HepG2 (cell line): Measurements from ENCODE around the gene NFS1. TPM values are rescaled to one million over a fixed set of nuclear protein-coding genes. Genes with fewer than 3 reads are reported as not detected.

Source experiments
- AGO1 ChIP-seq: fragments of 200-400 bp; formaldehyde crosslinking; IDR thresholded peaks from 2 replicates; pipeline ENCODE4 v1.6.1; 2017; ENCODE audit warnings: mild to moderate bottlenecking, low read depth, low read length, moderate library complexity; ENCODE audit not compliant: poor library complexity, severe bottlenecking
- ATRX ChIP-seq: sonication (generic); formaldehyde crosslinking; IDR thresholded peaks from 2 replicates; pipeline ENCODE4 v1.4.0; 2020; ENCODE audit warnings: missing genetic modification reagents, borderline replicate concordance
- GRHL1 ChIP-seq: sonication (generic); formaldehyde crosslinking; conservative IDR thresholded peaks from 2 replicates; pipeline ENCODE4 v1.8.0; 2022; ENCODE audit warnings: missing genetic modification reagents
- MAF1 ChIP-seq: sonication (generic); formaldehyde crosslinking; IDR thresholded peaks from 2 replicates; pipeline ENCODE4 v1.5.0; 2020; ENCODE audit warnings: missing genetic modification reagents, borderline replicate concordance
- NFAT5 ChIP-seq: sonication (generic); formaldehyde crosslinking; IDR thresholded peaks from 2 replicates; pipeline ENCODE4 v1.4.0; 2020; ENCODE audit warnings: missing genetic modification reagents
- SALL1 ChIP-seq: sonication (generic); formaldehyde crosslinking; IDR thresholded peaks from 2 replicates; pipeline ENCODE4 v1.8.0; 2022; ENCODE audit warnings: mild to moderate bottlenecking, missing genetic modification reagents
- SMAD9 ChIP-seq: sonication (generic); formaldehyde crosslinking; IDR thresholded peaks from 2 replicates; pipeline ENCODE4 v1.5.1; 2020; ENCODE audit warnings: mild to moderate bottlenecking, missing genetic modification reagents
- SOX13 ChIP-seq, 3 experiments: fragments of 450-650 bp in 1 of 3; sonication (generic) in 1 of 3; formaldehyde crosslinking in 1 of 3; IDR thresholded peaks in 2 of 3; conservative IDR thresholded peaks in 1 of 3; 2 replicates each; pipeline versions ENCODE4 v1.5.0 to v1.6.1; 2016 to 2020; ENCODE audit warnings: antibody characterized with exemption in 1 of 3, mild to moderate bottlenecking in 1 of 3, missing compliant biosample characterization in 1 of 3, missing genetic modification reagents in 1 of 3, moderate library complexity in 1 of 3
- TAF1 ChIP-seq: sonication (generic); formaldehyde crosslinking; IDR thresholded peaks from 2 replicates; pipeline ENCODE4 v1.4.0; 2020; ENCODE audit warnings: missing genetic modification reagents
- ZFP1 ChIP-seq: IDR thresholded peaks from 2 replicates; pipeline ENCODE4 v1.6.1; 2016
- ZGPAT ChIP-seq: IDR thresholded peaks from 2 replicates; pipeline ENCODE4 v1.6.1; 2016; ENCODE audit warnings: mild to moderate bottlenecking
- ZNF225 ChIP-seq: sonication (generic); formaldehyde crosslinking; IDR thresholded peaks from 2 replicates; pipeline ENCODE4 v1.4.0; 2020; ENCODE audit warnings: mild to moderate bottlenecking, missing genetic modification reagents
- ZNF670 ChIP-seq: sonication (generic); formaldehyde crosslinking; IDR thresholded peaks from 2 replicates; pipeline ENCODE4 v1.8.0; 2022; ENCODE audit warnings: mild to moderate bottlenecking, missing genetic modification reagents, borderline replicate concordance
- ZNF766 ChIP-seq: sonication (generic); formaldehyde crosslinking; IDR thresholded peaks from 2 replicates; pipeline ENCODE4 v1.5.0; 2020; ENCODE audit warnings: missing genetic modification reagents, borderline replicate concordance
- ZNF790 ChIP-seq: sonication (generic); formaldehyde crosslinking; IDR thresholded peaks from 2 replicates; pipeline ENCODE4 v1.8.0; 2022; ENCODE audit warnings: missing genetic modification reagents, mild to moderate bottlenecking, borderline replicate concordance
- polyA plus RNA-seq, 8 experiments: library from polyadenylated mRNA; depleted of rRNA in 3 of 8; stranded (reverse) in 7 of 8; unstranded in 1 of 8; fragments of >200 nt; fragmentation: Illumina TruSeq in 4 of 8; extraction: Trizol in 4 of 8; gene quantifications; 2 replicates each; pipeline versions ENCODE4 v1.2.1 to v1.2.3, GENCODE V29; 2011 to 2016; ENCODE audit warnings: low read depth in 4 of 8, missing spikeins in 1 of 8, mixed read lengths in 1 of 8; ENCODE audit not compliant: insufficient read depth in 1 of 8
- total RNA-seq, 5 experiments: library from RNA; depleted of rRNA; stranded (reverse); fragments of >200 nt; fragmentation: Illumina TruSeq; extraction: Trizol; gene quantifications; 2 replicates each; pipeline ENCODE4 v1.2.3, GENCODE V29; 2016; ENCODE audit warnings: low read depth in 1 of 5

The NFS1 gene
- total and polyA plus RNA-seq, 2 of the 13 experiments (the other 11 are each of a cell fraction or from before 2014, with no cell fraction given) = 65.9 to 88.1 TPM

- TF ChIP-seq ZNF766 (CRISPR knock-in tag) (no peak), ZGPAT (CRISPR knock-in tag) (no peak), SOX13 (IDR thresholded peaks at IDR 0.05) (no peak), SOX13 (CRISPR knock-in tag; conservative IDR thresholded peaks at IDR 0.05 in 1 of 2, IDR thresholded peaks at IDR 0.05 in 1 of 2) (no peak), TAF1 (no peak), MAF1 (no peak), NFAT5 (CRISPR knock-in tag) (no peak), SMAD9 (no peak), ATRX (CRISPR knock-in tag) (no peak), ZNF670 (no peak), ZNF790 (CRISPR knock-in tag) (no peak), SALL1 (CRISPR knock-in tag) (no peak), GRHL1 (CRISPR knock-in tag) (no peak), ZFP1 (CRISPR knock-in tag) (no peak), ZNF225 (no peak), AGO1 (no peak)
These were observed 27.9 kb upstream of the NFS1 start (continued) for GRCh38 chr20:35726842-35727711.
